ENCODE results near the gene PMPCA. TPM values are rescaled to one million over a fixed set of nuclear protein-coding genes. Genes with fewer than 3 reads are reported as not detected.

Gene PMPCA
- total and polyA plus RNA-seq, 2 experiments from 2014 or later: 61.3 to 88.2 TPM

DNA sequence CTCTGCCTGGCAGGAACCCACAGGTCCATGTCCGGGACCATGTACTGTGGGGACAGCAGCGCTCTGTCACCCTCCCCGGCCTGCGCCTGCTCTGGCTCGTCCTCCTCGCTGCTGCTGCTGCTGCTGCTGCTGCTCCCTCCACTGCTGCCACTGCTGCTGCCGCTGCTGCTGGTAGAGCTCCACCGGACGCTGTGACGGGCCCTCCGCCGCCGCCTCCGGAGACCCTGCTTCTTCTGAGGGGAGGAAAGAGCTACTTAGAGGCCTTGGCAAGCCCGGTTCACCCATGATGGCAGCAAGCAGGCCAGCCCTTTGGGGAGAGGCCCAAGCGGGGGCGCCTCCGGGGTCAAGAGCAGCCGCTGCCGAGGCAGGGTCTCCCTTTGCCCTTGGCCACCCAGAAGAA lies 27.0 kb upstream of the PMPCA start (continued):
- no peak for TF ChIP-seq CTCF (conservative IDR thresholded peaks at IDR 0.05; ENCODE audit: low read depth in 2 of 2)
- no peak for TF ChIP-seq ZNF331 (CRISPR knock-in tag; IDR thresholded peaks at IDR 0.05; ENCODE audit: low read depth)
- TF ChIP-seq ZNF114 (CRISPR knock-in tag; IDR thresholded peaks at IDR 0.05): no peak
- no peak for TF ChIP-seq JUNB (IDR thresholded peaks at IDR 0.05; ENCODE audit: unreplicated experiment)

DNA sequence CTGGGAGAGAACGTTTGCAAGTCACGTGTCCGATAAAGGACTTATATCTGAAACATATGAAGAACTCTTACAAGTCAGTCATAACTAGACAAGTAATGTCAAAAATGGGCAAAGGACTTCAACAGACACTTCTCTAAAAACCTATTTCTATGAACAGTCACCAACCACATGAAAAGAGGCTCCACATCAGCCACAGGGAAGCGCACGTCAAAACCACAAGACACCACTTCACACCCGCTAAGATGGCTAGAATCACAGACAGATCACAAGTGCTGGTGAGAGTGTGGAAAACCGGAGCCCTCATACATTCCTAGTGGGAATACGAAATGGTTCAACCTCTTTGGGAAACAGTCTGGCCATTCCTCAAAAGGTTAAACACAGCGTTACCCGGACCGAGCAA lies 25.4 kb upstream of the PMPCA start:
- Mint-ChIP-seq H3K27ac (no peak overlapping the region), H3K36me3 (ENCODE audit: low read depth) (peaks cover 66% of the 10 kb centered on the region), H3K27me3 (ENCODE audit: insufficient read depth, low read depth, poor library complexity) (peaks cover 1% of the 10 kb centered on the region), H3K4me3 (no peak overlapping the region), H3K9me3 (no peaks in the 10 kb centered on the region), H3K4me1 (no peaks in the 10 kb centered on the region)
- Histone ChIP-seq H3K27me3 (ENCODE audit: insufficient read depth) (no peaks in the 10 kb centered on the region), H3K4me2 (no peak overlapping the region), H3K79me2 (replicated peaks; ENCODE audit: insufficient read depth) (no peaks in the 10 kb centered on the region), H4K20me1 (replicated peaks; ENCODE audit: insufficient read depth) (peaks cover 11% of the 10 kb centered on the region; the same call in 1 of the 2 replicates), H3K9me2 (ENCODE audit: insufficient read depth) (no peaks in the 10 kb centered on the region), H2AFZ (no peak overlapping the region), H3K4me1 (ENCODE audit: insufficient read depth) (no peaks in the 10 kb centered on the region), H3K36me3 (ENCODE audit: insufficient read depth) (peaks cover 23% of the 10 kb centered on the region; the same call in 1 of the 2 replicates), H3K4me3 (no peak overlapping the region), H3F3A (replicated peaks; ENCODE audit: low read depth) (0 out of 2 replicates have a peak, but pooled peaks cover 3% of the 10 kb centered on the region), H3K27ac (ENCODE audit: low read depth) (no peak overlapping the region)
- no peak for ATAC-seq
- DNase-seq (ENCODE audit: low spot score): no peak
- TF ChIP-seq ZNF114 (CRISPR knock-in tag; IDR thresholded peaks at IDR 0.05) (no peak), REST (IDR thresholded peaks at IDR 0.05; ENCODE audit: unreplicated experiment) (no peak), NANOG (IDR thresholded peaks at IDR 0.05; ENCODE audit: borderline replicate concordance) (no peak), POLR2AphosphoS5 (IDR thresholded peaks at IDR 0.05; ENCODE audit: low read depth) (no peak), EZH2 (IDR thresholded peaks at IDR 0.05; ENCODE audit: low read depth, unreplicated experiment) (no peak), CTCF (conservative IDR thresholded peaks at IDR 0.05; ENCODE audit: low read depth in 2 of 2) (no peak)
- TF ChIP-seq, protein P1, sequence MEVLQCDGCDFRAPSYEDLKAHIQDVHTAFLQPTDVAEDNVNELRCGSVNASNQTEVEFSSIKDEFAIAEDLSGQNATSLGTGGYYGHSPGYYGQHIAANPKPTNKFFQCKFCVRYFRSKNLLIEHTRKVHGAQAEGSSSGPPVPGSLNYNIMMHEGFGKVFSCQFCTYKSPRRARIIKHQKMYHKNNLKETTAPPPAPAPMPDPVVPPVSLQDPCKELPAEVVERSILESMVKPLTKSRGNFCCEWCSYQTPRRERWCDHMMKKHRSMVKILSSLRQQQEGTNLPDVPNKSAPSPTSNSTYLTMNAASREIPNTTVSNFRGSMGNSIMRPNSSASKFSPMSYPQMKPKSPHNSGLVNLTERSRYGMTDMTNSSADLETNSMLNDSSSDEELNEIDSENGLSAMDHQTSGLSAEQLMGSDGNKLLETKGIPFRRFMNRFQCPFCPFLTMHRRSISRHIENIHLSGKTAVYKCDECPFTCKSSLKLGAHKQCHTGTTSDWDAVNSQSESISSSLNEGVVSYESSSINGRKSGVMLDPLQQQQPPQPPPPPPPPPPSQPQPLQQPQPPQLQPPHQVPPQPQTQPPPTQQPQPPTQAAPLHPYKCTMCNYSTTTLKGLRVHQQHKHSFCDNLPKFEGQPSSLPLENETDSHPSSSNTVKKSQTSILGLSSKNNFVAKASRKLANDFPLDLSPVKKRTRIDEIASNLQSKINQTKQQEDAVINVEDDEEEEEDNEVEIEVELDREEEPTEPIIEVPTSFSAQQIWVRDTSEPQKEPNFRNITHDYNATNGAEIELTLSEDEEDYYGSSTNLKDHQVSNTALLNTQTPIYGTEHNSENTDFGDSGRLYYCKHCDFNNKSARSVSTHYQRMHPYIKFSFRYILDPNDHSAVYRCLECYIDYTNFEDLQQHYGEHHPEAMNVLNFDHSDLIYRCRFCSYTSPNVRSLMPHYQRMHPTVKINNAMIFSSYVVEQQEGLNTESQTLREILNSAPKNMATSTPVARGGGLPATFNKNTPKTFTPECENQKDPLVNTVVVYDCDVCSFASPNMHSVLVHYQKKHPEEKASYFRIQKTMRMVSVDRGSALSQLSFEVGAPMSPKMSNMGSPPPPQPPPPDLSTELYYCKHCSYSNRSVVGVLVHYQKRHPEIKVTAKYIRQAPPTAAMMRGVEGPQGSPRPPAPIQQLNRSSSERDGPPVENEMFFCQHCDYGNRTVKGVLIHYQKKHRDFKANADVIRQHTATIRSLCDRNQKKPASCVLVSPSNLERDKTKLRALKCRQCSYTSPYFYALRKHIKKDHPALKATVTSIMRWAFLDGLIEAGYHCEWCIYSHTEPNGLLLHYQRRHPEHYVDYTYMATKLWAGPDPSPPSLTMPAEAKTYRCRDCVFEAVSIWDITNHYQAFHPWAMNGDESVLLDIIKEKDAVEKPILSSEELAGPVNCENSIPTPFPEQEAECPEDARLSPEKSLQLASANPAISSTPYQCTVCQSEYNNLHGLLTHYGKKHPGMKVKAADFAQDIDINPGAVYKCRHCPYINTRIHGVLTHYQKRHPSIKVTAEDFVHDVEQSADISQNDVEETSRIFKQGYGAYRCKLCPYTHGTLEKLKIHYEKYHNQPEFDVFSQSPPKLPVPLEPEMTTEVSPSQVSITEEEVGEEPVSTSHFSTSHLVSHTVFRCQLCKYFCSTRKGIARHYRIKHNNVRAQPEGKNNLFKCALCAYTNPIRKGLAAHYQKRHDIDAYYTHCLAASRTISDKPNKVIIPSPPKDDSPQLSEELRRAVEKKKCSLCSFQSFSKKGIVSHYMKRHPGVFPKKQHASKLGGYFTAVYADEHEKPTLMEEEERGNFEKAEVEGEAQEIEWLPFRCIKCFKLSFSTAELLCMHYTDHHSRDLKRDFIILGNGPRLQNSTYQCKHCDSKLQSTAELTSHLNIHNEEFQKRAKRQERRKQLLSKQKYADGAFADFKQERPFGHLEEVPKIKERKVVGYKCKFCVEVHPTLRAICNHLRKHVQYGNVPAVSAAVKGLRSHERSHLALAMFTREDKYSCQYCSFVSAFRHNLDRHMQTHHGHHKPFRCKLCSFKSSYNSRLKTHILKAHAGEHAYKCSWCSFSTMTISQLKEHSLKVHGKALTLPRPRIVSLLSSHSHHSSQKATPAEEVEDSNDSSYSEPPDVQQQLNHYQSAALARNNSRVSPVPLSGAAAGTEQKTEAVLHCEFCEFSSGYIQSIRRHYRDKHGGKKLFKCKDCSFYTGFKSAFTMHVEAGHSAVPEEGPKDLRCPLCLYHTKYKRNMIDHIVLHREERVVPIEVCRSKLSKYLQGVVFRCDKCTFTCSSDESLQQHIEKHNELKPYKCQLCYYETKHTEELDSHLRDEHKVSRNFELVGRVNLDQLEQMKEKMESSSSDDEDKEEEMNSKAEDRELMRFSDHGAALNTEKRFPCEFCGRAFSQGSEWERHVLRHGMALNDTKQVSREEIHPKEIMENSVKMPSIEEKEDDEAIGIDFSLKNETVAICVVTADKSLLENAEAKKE (CRISPR knock-in tag; IDR thresholded peaks at IDR 0.05): no peak
- TF ChIP-seq, protein P2, sequence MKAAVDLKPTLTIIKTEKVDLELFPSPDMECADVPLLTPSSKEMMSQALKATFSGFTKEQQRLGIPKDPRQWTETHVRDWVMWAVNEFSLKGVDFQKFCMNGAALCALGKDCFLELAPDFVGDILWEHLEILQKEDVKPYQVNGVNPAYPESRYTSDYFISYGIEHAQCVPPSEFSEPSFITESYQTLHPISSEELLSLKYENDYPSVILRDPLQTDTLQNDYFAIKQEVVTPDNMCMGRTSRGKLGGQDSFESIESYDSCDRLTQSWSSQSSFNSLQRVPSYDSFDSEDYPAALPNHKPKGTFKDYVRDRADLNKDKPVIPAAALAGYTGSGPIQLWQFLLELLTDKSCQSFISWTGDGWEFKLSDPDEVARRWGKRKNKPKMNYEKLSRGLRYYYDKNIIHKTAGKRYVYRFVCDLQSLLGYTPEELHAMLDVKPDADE (IDR thresholded peaks at IDR 0.05): no peak

All from GM23338 (cell line).